Erythroblast (primary cell): ENCODE results near the gene MRPS10.

ENCODE experiments used
- GATA1 ChIP-seq: IDR thresholded peaks from 2 replicates; pipeline ENCODE4 v1.6.1; 2011; ENCODE audit warnings: low read depth, mild to moderate bottlenecking, control low read depth, low read length, moderate library complexity
- POLR2A ChIP-seq: IDR thresholded peaks from 2 replicates; pipeline ENCODE4 v1.6.1; 2011; ENCODE audit warnings: mild to moderate bottlenecking, low read length

- TF ChIP-seq POLR2A = no peak
- TF ChIP-seq GATA1 = no peak
Measured at GRCh38 chr6:42211726-42212125, 5.9 kb downstream of the MRPS10 start.
